ENCODE data around the gene NKAPD1. TPM values are rescaled to one million over a fixed set of nuclear protein-coding genes. Genes with fewer than 3 reads are reported as not detected.
A peak's percentile ranks its signal among the peaks of the same experiment; 100 is the strongest.

Gene NKAPD1
- total and polyA plus RNA-seq, 2 of the 13 experiments (the other 11 are each of a cell fraction or from before 2014, with no cell fraction given) = 11.2 to 22.5 TPM

DNA sequence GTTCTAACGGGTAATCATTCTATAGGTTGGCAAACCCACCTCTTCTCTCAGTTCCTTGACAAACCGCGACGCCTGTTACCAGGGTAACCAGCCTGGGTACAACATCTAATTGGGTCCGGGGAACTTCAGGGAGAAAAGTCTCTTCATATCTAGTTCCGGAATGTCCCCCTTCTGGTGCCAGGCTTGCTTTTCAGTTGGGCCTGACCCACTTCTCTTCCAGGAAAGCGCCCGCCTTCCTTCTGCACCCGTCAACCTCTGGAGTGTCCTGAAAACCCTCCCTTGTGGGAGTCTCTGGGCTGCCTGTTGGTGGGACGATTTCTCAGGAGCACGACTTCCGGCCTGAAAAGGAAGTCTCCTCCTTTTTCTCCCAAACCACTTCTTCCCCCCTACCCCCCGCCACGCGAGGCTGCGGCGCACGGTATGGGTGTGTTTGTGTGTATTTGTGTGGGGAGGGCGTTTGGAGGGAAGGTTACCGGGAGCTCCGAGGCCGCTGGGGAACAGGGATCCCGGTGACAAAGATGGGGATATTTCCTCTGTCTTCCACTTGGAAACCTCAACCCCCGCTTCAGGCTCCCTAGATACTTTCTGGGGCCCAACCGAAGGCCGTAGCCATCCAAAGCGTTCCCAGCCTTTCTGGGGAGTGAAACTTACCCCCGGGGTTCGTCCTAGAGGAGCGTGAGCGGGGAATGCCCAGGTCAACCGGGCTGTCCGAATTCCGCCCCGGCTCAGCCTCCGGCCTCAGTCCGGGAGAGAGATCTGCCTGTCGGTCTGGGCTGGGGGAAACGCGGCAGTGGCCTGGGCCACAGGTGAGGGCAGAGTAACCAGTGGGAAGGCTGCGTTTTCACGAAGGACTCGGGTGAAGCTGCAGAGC lies at the start of gene NKAPD1, which contains the start of gene PIH1D2 (continued):
- TF ChIP-seq ZNF318 (CRISPR knock-in tag; IDR thresholded peaks at IDR 0.05) (no peak), ZNF713 (CRISPR knock-in tag; IDR thresholded peaks at IDR 0.05) (no peak), ZNF780A (CRISPR knock-in tag; IDR thresholded peaks at IDR 0.05) (no peak), ZNF572 (CRISPR knock-in tag; IDR thresholded peaks at IDR 0.05) (no peak), NFIB (CRISPR knock-in tag; IDR thresholded peaks at IDR 0.05; ENCODE audit: borderline replicate concordance) (no peak), KDM4B (CRISPR knock-in tag; IDR thresholded peaks at IDR 0.05) (no peak), HOXA5 (CRISPR knock-in tag; IDR thresholded peaks at IDR 0.05) (peak; percentile 36; the same call in 1 of the 2 replicates), NAIF1 (CRISPR knock-in tag; IDR thresholded peaks at IDR 0.05; ENCODE audit: borderline replicate concordance) (no peak), NR3C1 (CRISPR knock-in tag; IDR thresholded peaks at IDR 0.05) (no peak), EED (CRISPR knock-in tag; IDR thresholded peaks at IDR 0.05) (no peak), SRY (CRISPR knock-in tag; IDR thresholded peaks at IDR 0.05) (0 out of 2 replicates have a peak, but pooled peaks have one; percentile 39), RELA (CRISPR knock-in tag; IDR thresholded peaks at IDR 0.05) (no peak), NPAS2 (CRISPR knock-in tag; IDR thresholded peaks at IDR 0.05; ENCODE audit: borderline replicate concordance) (no peak)
- TF ChIP-seq, protein P1, sequence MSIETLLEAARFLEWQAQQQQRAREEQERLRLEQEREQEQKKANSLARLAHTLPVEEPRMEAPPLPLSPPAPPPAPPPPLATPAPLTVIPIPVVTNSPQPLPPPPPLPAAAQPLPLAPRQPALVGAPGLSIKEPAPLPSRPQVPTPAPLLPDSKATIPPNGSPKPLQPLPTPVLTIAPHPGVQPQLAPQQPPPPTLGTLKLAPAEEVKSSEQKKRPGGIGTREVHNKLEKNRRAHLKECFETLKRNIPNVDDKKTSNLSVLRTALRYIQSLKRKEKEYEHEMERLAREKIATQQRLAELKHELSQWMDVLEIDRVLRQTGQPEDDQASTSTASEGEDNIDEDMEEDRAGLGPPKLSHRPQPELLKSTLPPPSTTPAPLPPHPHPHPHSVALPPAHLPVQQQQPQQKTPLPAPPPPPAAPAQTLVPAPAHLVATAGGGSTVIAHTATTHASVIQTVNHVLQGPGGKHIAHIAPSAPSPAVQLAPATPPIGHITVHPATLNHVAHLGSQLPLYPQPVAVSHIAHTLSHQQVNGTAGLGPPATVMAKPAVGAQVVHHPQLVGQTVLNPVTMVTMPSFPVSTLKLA (IDR thresholded peaks at IDR 0.05) = peak; percentile 59
- TF ChIP-seq, protein P2, sequence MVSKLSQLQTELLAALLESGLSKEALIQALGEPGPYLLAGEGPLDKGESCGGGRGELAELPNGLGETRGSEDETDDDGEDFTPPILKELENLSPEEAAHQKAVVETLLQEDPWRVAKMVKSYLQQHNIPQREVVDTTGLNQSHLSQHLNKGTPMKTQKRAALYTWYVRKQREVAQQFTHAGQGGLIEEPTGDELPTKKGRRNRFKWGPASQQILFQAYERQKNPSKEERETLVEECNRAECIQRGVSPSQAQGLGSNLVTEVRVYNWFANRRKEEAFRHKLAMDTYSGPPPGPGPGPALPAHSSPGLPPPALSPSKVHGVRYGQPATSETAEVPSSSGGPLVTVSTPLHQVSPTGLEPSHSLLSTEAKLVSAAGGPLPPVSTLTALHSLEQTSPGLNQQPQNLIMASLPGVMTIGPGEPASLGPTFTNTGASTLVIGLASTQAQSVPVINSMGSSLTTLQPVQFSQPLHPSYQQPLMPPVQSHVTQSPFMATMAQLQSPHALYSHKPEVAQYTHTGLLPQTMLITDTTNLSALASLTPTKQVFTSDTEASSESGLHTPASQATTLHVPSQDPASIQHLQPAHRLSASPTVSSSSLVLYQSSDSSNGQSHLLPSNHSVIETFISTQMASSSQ (IDR thresholded peaks at IDR 0.05; ENCODE audit: low read depth) = no peak
- TF ChIP-seq, protein P2 (CRISPR knock-in tag; IDR thresholded peaks at IDR 0.05; ENCODE audit: borderline replicate concordance) = no peak
